ENCODE measurements around the gene ARL6IP4.

DNA sequence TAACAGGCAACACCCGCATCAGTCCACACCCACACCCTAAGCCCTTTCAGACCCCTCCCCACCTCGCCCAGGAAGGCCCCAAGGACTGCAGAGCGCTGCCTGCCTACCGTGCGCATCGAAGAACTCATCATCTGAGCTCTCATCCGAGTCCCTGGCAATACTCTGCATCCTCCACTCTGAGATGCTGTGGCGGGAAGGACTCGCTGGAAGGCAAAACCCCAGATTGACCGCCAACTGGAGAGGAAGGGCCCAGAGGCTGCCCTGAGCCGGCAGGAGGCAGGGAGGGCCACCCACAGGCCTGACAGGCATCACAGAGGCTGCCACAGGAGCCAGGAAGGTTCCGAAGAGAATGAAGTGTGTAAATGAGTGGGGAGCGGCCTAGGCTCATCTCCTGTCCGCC, 23.8 kb downstream of the ARL6IP4 start:
- TF ChIP-seq FOS (IDR thresholded peaks at IDR 0.05; ENCODE audit: low read depth, low read length) (no peak), POLR2A (IDR thresholded peaks at IDR 0.05; ENCODE audit: low read depth, low read length) (no peak), RCOR1 (IDR thresholded peaks at IDR 0.05; ENCODE audit: insufficient replicate concordance, low read length) (no peak), SMC3 (IDR thresholded peaks at IDR 0.05; ENCODE audit: low read depth, low read length) (no peak), MAFK (IDR thresholded peaks at IDR 0.05; ENCODE audit: low read depth, low read length) (no peak), NFE2L2 (IDR thresholded peaks at IDR 0.05; ENCODE audit: low read depth, low read length) (no peak), BHLHE40 (IDR thresholded peaks at IDR 0.05; ENCODE audit: low read depth, low read length) (no peak)
- TF ChIP-seq, protein P1, sequence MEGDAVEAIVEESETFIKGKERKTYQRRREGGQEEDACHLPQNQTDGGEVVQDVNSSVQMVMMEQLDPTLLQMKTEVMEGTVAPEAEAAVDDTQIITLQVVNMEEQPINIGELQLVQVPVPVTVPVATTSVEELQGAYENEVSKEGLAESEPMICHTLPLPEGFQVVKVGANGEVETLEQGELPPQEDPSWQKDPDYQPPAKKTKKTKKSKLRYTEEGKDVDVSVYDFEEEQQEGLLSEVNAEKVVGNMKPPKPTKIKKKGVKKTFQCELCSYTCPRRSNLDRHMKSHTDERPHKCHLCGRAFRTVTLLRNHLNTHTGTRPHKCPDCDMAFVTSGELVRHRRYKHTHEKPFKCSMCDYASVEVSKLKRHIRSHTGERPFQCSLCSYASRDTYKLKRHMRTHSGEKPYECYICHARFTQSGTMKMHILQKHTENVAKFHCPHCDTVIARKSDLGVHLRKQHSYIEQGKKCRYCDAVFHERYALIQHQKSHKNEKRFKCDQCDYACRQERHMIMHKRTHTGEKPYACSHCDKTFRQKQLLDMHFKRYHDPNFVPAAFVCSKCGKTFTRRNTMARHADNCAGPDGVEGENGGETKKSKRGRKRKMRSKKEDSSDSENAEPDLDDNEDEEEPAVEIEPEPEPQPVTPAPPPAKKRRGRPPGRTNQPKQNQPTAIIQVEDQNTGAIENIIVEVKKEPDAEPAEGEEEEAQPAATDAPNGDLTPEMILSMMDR (conservative IDR thresholded peaks at IDR 0.05; ENCODE audit: low read depth, low read length) = no peak
- TF ChIP-seq, protein P2, sequence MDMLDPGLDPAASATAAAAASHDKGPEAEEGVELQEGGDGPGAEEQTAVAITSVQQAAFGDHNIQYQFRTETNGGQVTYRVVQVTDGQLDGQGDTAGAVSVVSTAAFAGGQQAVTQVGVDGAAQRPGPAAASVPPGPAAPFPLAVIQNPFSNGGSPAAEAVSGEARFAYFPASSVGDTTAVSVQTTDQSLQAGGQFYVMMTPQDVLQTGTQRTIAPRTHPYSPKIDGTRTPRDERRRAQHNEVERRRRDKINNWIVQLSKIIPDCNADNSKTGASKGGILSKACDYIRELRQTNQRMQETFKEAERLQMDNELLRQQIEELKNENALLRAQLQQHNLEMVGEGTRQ (IDR thresholded peaks at IDR 0.05; ENCODE audit: low read depth, low read length) = no peak
- TF ChIP-seq, protein P3, sequence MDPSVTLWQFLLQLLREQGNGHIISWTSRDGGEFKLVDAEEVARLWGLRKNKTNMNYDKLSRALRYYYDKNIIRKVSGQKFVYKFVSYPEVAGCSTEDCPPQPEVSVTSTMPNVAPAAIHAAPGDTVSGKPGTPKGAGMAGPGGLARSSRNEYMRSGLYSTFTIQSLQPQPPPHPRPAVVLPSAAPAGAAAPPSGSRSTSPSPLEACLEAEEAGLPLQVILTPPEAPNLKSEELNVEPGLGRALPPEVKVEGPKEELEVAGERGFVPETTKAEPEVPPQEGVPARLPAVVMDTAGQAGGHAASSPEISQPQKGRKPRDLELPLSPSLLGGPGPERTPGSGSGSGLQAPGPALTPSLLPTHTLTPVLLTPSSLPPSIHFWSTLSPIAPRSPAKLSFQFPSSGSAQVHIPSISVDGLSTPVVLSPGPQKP (IDR thresholded peaks at IDR 0.05; ENCODE audit: borderline replicate concordance, low read depth, low read length) = no peak

All from IMR-90 (cell line).